D721Med (cell line): ENCODE measurements around the gene VPS8.

Experiments used
- DNase-seq: peaks from one replicate; pipeline ENCODE4 v3.0.0; 2011; ENCODE audit warnings: low spot score; ENCODE audit not compliant: insufficient read length
- FAIRE-seq: peaks from 2 replicates; lab custom pipeline; 2011; peaks lifted over from hg19 to GRCh38; lab: Jason Lieb, UNC
- TF ChIP-seq, protein P1 (sequence below): IDR thresholded peaks from 2 replicates; pipeline ENCODE4 v1.5.1; 2012; ENCODE audit warnings: mild to moderate bottlenecking, control low read depth; ENCODE audit not compliant: insufficient read depth; ENCODE audit errors: missing control alignments

The VPS8 gene

DNA sequence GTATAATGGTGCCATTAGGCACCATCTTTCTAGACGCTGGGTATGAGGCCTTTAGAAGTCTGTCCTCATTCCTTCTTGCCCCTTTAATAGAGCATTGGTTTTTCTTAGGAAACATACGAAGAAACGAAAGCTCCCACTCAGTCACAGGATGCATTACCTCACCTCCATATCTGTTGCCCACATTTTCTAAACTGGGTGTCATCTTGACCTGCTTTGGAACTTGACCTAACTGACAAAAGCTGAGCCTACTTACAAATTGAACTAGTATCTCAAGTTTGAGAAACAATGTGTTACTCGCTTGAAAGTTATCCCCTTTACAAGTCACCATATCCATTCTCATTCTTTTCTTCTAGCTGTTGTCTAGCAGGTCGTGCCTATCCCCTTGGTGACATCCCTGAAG lies 102.7 kb downstream of the VPS8 start:
- no peak for FAIRE-seq
- TF ChIP-seq, protein P1, sequence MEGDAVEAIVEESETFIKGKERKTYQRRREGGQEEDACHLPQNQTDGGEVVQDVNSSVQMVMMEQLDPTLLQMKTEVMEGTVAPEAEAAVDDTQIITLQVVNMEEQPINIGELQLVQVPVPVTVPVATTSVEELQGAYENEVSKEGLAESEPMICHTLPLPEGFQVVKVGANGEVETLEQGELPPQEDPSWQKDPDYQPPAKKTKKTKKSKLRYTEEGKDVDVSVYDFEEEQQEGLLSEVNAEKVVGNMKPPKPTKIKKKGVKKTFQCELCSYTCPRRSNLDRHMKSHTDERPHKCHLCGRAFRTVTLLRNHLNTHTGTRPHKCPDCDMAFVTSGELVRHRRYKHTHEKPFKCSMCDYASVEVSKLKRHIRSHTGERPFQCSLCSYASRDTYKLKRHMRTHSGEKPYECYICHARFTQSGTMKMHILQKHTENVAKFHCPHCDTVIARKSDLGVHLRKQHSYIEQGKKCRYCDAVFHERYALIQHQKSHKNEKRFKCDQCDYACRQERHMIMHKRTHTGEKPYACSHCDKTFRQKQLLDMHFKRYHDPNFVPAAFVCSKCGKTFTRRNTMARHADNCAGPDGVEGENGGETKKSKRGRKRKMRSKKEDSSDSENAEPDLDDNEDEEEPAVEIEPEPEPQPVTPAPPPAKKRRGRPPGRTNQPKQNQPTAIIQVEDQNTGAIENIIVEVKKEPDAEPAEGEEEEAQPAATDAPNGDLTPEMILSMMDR = no peak
- DNase-seq = no peak

GRCh38 chr3:184918750-184919149 lies 106.8 kb downstream of the VPS8 start:
- FAIRE-seq (no peak), DNase-seq (no peak)
- TF ChIP-seq, protein P1 = no peak

DNA sequence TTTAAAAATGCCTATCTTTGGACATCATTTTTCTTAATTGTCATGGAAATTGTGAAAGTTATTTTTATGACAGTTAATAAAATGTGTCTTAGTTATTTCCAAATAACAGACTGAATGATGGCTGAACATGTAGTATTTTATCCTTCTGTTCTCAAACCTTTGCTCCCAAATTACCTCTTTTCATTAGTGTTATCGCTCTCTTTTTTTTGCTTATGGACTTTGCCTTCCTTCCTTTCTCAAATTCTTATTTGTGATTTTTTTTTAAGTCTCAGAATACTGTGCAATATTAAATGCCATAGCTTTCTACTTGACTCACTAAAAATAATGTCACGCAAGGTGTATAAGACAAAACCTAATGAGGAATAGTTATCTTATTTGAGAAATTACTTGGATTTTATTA lies 107.7 kb downstream of the VPS8 start:
- TF ChIP-seq, protein P1 = no peak
- no peak for FAIRE-seq
- no peak for DNase-seq

GRCh38 chr3:184924547-184924946 lies 112.6 kb downstream of the VPS8 start:
- FAIRE-seq (no peak), DNase-seq (no peak)
- TF ChIP-seq, protein P1 = no peak

DNA sequence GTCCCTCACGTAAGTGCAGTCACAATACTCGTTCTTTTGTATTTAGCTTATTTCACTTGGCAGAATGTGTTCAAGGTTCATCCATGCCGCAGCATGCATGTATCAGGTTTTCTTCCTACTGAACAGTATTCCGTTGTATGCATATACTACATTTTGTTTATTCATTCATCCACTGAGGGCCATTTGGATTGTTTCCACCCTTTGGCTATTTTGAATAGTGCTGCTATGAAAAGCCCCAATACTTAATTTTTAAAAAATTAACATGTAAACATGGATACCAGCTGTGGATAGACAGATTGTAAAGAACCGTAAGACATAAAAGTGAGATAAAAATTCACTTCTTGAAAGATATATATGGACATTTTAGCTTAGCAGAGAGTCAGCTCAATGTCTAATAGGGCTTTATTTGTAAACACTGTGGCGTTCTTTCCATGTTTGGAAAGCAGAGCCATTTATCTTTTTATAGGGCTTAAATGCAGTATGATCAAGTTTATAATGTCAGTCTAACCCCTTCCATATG lies 115.9 kb downstream of the VPS8 start:
- TF ChIP-seq, protein P1 = no peak
- FAIRE-seq (no peak), DNase-seq (no peak)

- DNase-seq (no peak), FAIRE-seq (no peak)
- TF ChIP-seq, protein P1 = no peak
Measured at GRCh38 chr3:184932777-184933176, 120.8 kb downstream of the VPS8 start.

DNA sequence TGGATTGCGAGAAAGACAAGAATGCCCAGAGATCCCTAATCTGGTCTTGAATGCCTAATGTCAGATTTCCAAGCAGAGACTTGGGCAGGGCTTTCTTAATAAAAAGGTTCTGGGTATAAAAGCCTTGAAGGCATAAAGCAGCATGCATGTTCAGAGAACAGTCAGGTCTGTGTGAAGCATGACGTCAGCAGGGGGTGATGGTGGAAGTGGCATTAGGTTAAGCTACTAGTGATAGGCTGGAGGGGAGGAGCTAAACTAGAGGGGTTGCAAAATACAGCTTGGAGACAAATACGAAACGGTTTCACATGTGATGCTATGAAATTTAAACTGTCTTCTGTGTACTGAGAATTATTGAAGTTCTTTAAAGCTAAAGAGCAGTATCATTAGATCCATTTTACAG lies 125.6 kb downstream of the VPS8 start:
- FAIRE-seq (no peak), DNase-seq (no peak)
- TF ChIP-seq, protein P1 = no peak
